ENCODE data around the gene FOXP1.

GRCh38 chr3:71629711-71630110, 46.2 kb upstream of the FOXP1 start:
- TF ChIP-seq CTCF (conservative IDR thresholded peaks at IDR 0.05 in 1 of 2, IDR thresholded peaks at IDR 0.05 in 1 of 2; ENCODE audit: extremely low read depth in 1 of 2, insufficient read depth in 1 of 2, low read depth in 1 of 2, low read length in 2 of 2) (no peak), EZH2 (IDR thresholded peaks at IDR 0.05; ENCODE audit: borderline replicate concordance, low read length) (no peak)

All from mammary epithelial cell (primary cell).